H1 (cell line): ENCODE measurements around the gene SH3GL2. TPM values are rescaled to one million over a fixed set of nuclear protein-coding genes. Genes with fewer than 3 reads are reported as not detected.

Experiments used
- CTCF ChIA-PET: fragments of 300-600 bp; sonication (Branson Sonifier 250); formaldehyde crosslinking; loops from one replicate; lab custom pipeline; 2021; ENCODE audit not compliant: partially characterized antibody; lab: Charles Lee
- POLR2A ChIA-PET: fragments of 300-600 bp; sonication (Branson Sonifier 250); formaldehyde crosslinking; loops from one replicate; lab custom pipeline; 2021; ENCODE audit warnings: inconsistent platforms; ENCODE audit not compliant: partially characterized antibody; lab: Charles Lee
- DNase-seq, 2 experiments: peaks; one replicate each; pipeline versions ENCODE4 v3.0.0 to v3.0.0-alpha.2; 2010 to 2022; ENCODE audit warnings: low spot score in 2 of 2, low read depth in 1 of 2, mixed read lengths in 1 of 2
- FAIRE-seq: peaks from 2 replicates; lab custom pipeline; 2011; peaks lifted over from hg19 to GRCh38; lab: Jason Lieb, UNC
- H2AFZ ChIP-seq: 2 replicates; pipeline ENCODE4 v1.8.1; 2012; ENCODE audit warnings: low read length, inconsistent platforms
- H2AK5ac ChIP-seq: 2 replicates; pipeline ENCODE4 v1.6.1; 2013; ENCODE audit warnings: low read depth, low read length
- H2BK120ac ChIP-seq: replicated peaks from 2 replicates; pipeline ENCODE3; 2013; ENCODE audit warnings: low read depth, low read length, inconsistent platforms
- H2BK12ac ChIP-seq: 2 replicates; pipeline ENCODE4 v1.6.1; 2013; ENCODE audit warnings: low read depth, low read length
- H2BK15ac ChIP-seq: 2 replicates; pipeline ENCODE4 v1.6.1; 2013; ENCODE audit warnings: low read length
- H2BK20ac ChIP-seq: 2 replicates; pipeline ENCODE4 v1.6.1; 2013; ENCODE audit warnings: low read length
- H2BK5ac ChIP-seq: 2 replicates; pipeline ENCODE4 v1.6.1; 2013; ENCODE audit warnings: low read depth, low read length
- H3K14ac ChIP-seq: 2 replicates; pipeline ENCODE4 v1.6.1; 2013; ENCODE audit warnings: inconsistent platforms; ENCODE audit not compliant: insufficient read length
- H3K18ac ChIP-seq: 2 replicates; pipeline ENCODE4 v1.6.1; 2013; ENCODE audit warnings: low read length; ENCODE audit errors: extremely low read depth
- H3K23ac ChIP-seq: 2 replicates; pipeline ENCODE4 v1.6.1; 2013; ENCODE audit warnings: inconsistent platforms; ENCODE audit not compliant: insufficient read length
- H3K23me2 ChIP-seq: 2 replicates; pipeline ENCODE4 v1.6.1; 2013; ENCODE audit warnings: low read depth, low read length
- H3K27ac ChIP-seq: 2 replicates; pipeline ENCODE4 v1.6.1; 2011; ENCODE audit warnings: low read depth, low read length, inconsistent platforms
- H3K27me3 ChIP-seq, 4 experiments: replicated peaks in 1 of 4; 1 replicate in 1 of 4; 2 replicates in 3 of 4; pipeline versions ENCODE4 v1.6.1 to v1.8.1; 2011 to 2013; ENCODE audit warnings: low read length in 3 of 4, mild to moderate bottlenecking in 3 of 4, inconsistent platforms in 2 of 4, mixed read lengths in 2 of 4, moderate library complexity in 1 of 4; ENCODE audit not compliant: control insufficient read depth in 3 of 4, insufficient read depth in 3 of 4; ENCODE audit errors: extremely low read depth in 1 of 4
- H3K36me3 ChIP-seq, 4 experiments: 2 replicates each; pipeline versions ENCODE4 v1.6.1 to v1.8.1; 2011 to 2013; ENCODE audit warnings: mild to moderate bottlenecking in 4 of 4, low read length in 3 of 4, moderate library complexity in 2 of 4, control low read depth in 1 of 4, inconsistent platforms in 1 of 4; ENCODE audit not compliant: insufficient read depth in 4 of 4, control insufficient read depth in 2 of 4
- H3K4ac ChIP-seq: replicated peaks from 2 replicates; pipeline ENCODE3; 2013; ENCODE audit warnings: low read length, low read depth, mixed read lengths, inconsistent platforms; ENCODE audit not compliant: insufficient read length
- H3K4me1 ChIP-seq, 4 experiments: replicated peaks in 1 of 4; 1 replicate in 1 of 4; 2 replicates in 3 of 4; pipeline versions ENCODE4 v1.6.1 to v1.8.1; 2011 to 2013; ENCODE audit warnings: low read length in 3 of 4, inconsistent platforms in 2 of 4, mixed read lengths in 1 of 4; ENCODE audit not compliant: insufficient read depth in 4 of 4, control insufficient read depth in 3 of 4
- H3K4me2 ChIP-seq, 2 experiments: 2 replicates each; pipeline versions ENCODE4 v1.6.1 to v1.8.1; 2011 to 2013; ENCODE audit warnings: low read depth in 2 of 2, low read length in 2 of 2, control low read depth in 1 of 2, inconsistent platforms in 1 of 2, mild to moderate bottlenecking in 1 of 2; ENCODE audit not compliant: insufficient read depth in 1 of 2
- H3K4me3 ChIP-seq, 4 experiments: fragments of 200-600, 300-600 bp in 1 of 4; sonication (generic), shearing (Covaris generic), sonication (Bioruptor Twin) in 1 of 4; 2 replicates each; pipeline versions ENCODE4 v1.5.1 to v1.8.1; 2011 to 2016; ENCODE audit warnings: low read length in 4 of 4, low read depth in 3 of 4, control low read depth in 2 of 4, inconsistent platforms in 2 of 4, mild to moderate bottlenecking in 2 of 4, mixed read lengths in 1 of 4, moderate library complexity in 1 of 4; ENCODE audit not compliant: insufficient read depth in 2 of 4; ENCODE audit errors: extremely low read depth in 1 of 4
- H3K56ac ChIP-seq: replicated peaks from 2 replicates; pipeline ENCODE3; 2013; ENCODE audit warnings: low read depth, mild to moderate bottlenecking, mixed read lengths, low read length, inconsistent platforms; ENCODE audit not compliant: insufficient read length
- H3K79me1 ChIP-seq: 2 replicates; pipeline ENCODE4 v1.6.1; 2013; ENCODE audit warnings: low read depth, low read length, control low read depth
- H3K79me2 ChIP-seq, 2 experiments: 2 replicates each; pipeline versions ENCODE4 v1.6.1 to v1.8.1; 2012 to 2013; ENCODE audit warnings: low read length in 2 of 2, mild to moderate bottlenecking in 2 of 2, inconsistent platforms in 1 of 2; ENCODE audit not compliant: insufficient read depth in 2 of 2, control insufficient read depth in 1 of 2
- H3K9ac ChIP-seq, 4 experiments: replicated peaks in 1 of 4; 1 replicate in 1 of 4; 2 replicates in 3 of 4; pipeline versions ENCODE4 v1.6.1 to v1.8.1; 2011 to 2013; ENCODE audit warnings: low read depth in 3 of 4, low read length in 3 of 4, control low read depth in 2 of 4, mild to moderate bottlenecking in 2 of 4, moderate library complexity in 2 of 4, inconsistent platforms in 1 of 4; ENCODE audit errors: extremely low read depth in 1 of 4
- H3K9me3 ChIP-seq, 2 experiments: 2 replicates each; pipeline versions ENCODE4 v1.6.1 to v1.8.1; 2012 to 2013; ENCODE audit warnings: mild to moderate bottlenecking in 2 of 2, moderate library complexity in 2 of 2, control low read depth in 1 of 2, inconsistent platforms in 1 of 2, low read depth in 1 of 2, low read length in 1 of 2, mixed read lengths in 1 of 2; ENCODE audit not compliant: insufficient read depth in 2 of 2
- H4K20me1 ChIP-seq, 2 experiments: replicated peaks in 1 of 2; 2 replicates each; pipeline versions ENCODE3 to v1.8.1; 2011 to 2013; ENCODE audit warnings: inconsistent platforms in 2 of 2, low read length in 2 of 2, mild to moderate bottlenecking in 1 of 2; ENCODE audit not compliant: insufficient read depth in 2 of 2, control insufficient read depth in 1 of 2
- H4K5ac ChIP-seq: 2 replicates; pipeline ENCODE4 v1.6.1; 2013; ENCODE audit warnings: low read length, low read depth, mixed read lengths, inconsistent platforms; ENCODE audit not compliant: insufficient read length
- H4K8ac ChIP-seq: 2 replicates; pipeline ENCODE4 v1.8.0; 2013; ENCODE audit warnings: mild to moderate bottlenecking, moderate library complexity, low read length, inconsistent platforms; ENCODE audit not compliant: insufficient read depth; ENCODE audit errors: extremely low read depth
- H4K91ac ChIP-seq: replicated peaks from 2 replicates; pipeline ENCODE3; 2013; ENCODE audit warnings: low read length, mixed read lengths, inconsistent platforms; ENCODE audit not compliant: insufficient read length
- CHD2 ChIP-seq: IDR thresholded peaks from 2 replicates; pipeline ENCODE4 v1.6.1; 2012; ENCODE audit warnings: low read length, improper control_type of control experiment
- EZH2 ChIP-seq: fragments of 200-600 bp; sonication (generic); IDR thresholded peaks from 2 replicates; pipeline ENCODE4 v1.7.1; 2012; ENCODE audit warnings: low read depth, mild to moderate bottlenecking, moderate library complexity, low read length, inconsistent platforms; ENCODE audit not compliant: severe bottlenecking
- FOSL1 ChIP-seq: IDR thresholded peaks from 2 replicates; pipeline ENCODE4 v1.6.1; 2011; ENCODE audit warnings: mild to moderate bottlenecking, low read depth, low read length, moderate library complexity; ENCODE audit not compliant: insufficient read depth
- RNF2 ChIP-seq: fragments of 200-900, 300-1000 bp; sonication (generic); IDR thresholded peaks from 2 replicates; pipeline ENCODE4 v1.7.1; 2016; ENCODE audit warnings: borderline replicate concordance, low read depth, mild to moderate bottlenecking, antibody characterized with exemption, low read length; ENCODE audit not compliant: poor library complexity, severe bottlenecking; ENCODE audit errors: missing control alignments
- TBP ChIP-seq: IDR thresholded peaks from 2 replicates; pipeline ENCODE4 v1.6.1; 2011; ENCODE audit warnings: low read depth, low read length, improper control_type of control experiment
- TCF12 ChIP-seq: IDR thresholded peaks from 2 replicates; pipeline ENCODE4 v1.6.1; 2011; ENCODE audit warnings: low read depth, mild to moderate bottlenecking, low read length
- WGBS, 2 experiments: shearing (Covaris generic) in 1 of 2; methylation state at CpG; one replicate each; pipeline versions ENCODE4 v1.1.6 to v1.1.7; 2013 to 2015; ENCODE audit warnings: low lambda C conversion rate in 2 of 2, mixed read lengths in 2 of 2, inconsistent platforms in 1 of 2, low coverage in 1 of 2, missing lambda C conversion rate in 1 of 2; ENCODE audit not compliant: insufficient replicate concordance in 2 of 2, insufficient coverage in 1 of 2, insufficient read length in 1 of 2; ENCODE audit errors: extremely low coverage in 1 of 2, missing lambda C conversion rate in 1 of 2; 5-methylcytosine and 5-hydroxymethylcytosine counted together
- polyA plus RNA-seq, 7 experiments: library from polyadenylated mRNA; depleted of rRNA in 3 of 7; stranded (reverse) in 5 of 7; unstranded in 2 of 7; fragments of >200 nt in 5 of 7; fragments of 200-250 nt in 2 of 7; gene quantifications; 1 replicate in 5 of 7; 2 replicates in 1 of 7; 4 replicates in 1 of 7; pipeline versions ENCODE4 v1.2.1 to v1.2.3, GENCODE V29; 2011 to 2013; ENCODE audit warnings: missing spikeins in 2 of 7, mixed read lengths in 2 of 7
- total RNA-seq: library from RNA; stranded (reverse); fragmentation: NEBNext Ultra II Directional; extraction: Animal tissue kit (Norgen Biotek cat#: 25700); gene quantifications from 2 replicates; pipeline ENCODE4 v1.2.1, GENCODE V29; 2021
- TF ChIP-seq, protein P1 (sequence below): IDR thresholded peaks from 2 replicates; pipeline ENCODE4 v1.6.1; 2012; ENCODE audit warnings: inconsistent platforms
- TF ChIP-seq, protein P2 (sequence below): IDR thresholded peaks from 2 replicates; pipeline ENCODE4 v1.6.1; 2012; ENCODE audit warnings: low read length, inconsistent platforms

Gene SH3GL2
- total and polyA plus RNA-seq, 2 of the 8 experiments (the other 6 are each of a cell fraction or from before 2014, with no cell fraction given) = 4.7 to 5.3 TPM

DNA sequence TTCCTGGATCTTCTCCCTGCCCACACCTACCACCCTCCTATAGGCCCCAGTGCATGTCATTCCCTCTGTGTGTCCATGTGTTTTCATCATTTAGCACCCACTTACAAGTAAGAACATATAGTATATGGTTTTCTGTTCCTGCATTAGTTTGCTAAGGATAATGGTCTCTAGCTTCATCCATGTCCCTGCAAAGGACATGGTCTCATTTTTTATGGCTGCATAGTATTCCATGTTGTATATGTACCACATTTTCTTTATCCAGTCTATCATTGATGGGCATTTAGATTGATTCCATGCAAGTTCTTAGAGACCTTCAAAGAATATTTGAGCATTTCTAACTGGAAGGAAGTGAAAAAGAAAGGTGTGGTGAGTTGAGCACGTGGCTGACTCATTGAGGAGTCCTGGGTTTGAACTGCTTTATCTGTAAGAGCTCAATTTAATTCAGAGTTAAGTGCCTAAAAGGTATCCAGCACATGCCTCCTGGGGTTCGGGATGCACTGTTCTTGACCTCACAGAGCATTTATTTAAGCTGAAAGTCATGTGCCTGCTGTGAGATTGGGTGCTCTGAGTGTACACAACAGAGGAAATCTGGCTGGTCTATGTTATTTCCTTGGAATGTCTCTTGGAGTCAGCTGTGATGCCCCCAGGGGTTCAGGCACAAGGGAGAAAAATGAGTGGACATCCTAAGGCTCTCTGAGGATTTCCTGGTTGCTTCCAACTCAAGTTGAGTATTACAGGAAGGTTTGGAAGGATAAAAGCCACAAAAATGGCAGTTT lies 56.4 kb downstream of the SH3GL2 start:
- Histone ChIP-seq H2AFZ (no peak overlapping the region), H2BK20ac (no peak overlapping the region), H2BK5ac (no peak overlapping the region), H3K14ac (no peak overlapping the region), H3K23me2 (no peaks in the 10 kb centered on the region), H2BK15ac (no peak overlapping the region), H2AK5ac (no peak overlapping the region), H3K27ac (no peak overlapping the region), H3K23ac (no peak overlapping the region), H3K4me1 (no peaks in the 10 kb centered on the region), H3K4me3 (no peak overlapping the region), H3K9me3 (no peaks in the 10 kb centered on the region), H3K18ac (no peak overlapping the region), H4K91ac (no peak overlapping the region), H3K56ac (no peak overlapping the region), H3K4ac (no peak overlapping the region), H3K36me3 (no peaks in the 10 kb centered on the region), H4K8ac (no peak overlapping the region), H2BK120ac (no peak overlapping the region), H4K5ac (no peak overlapping the region), H3K9ac (no peak overlapping the region), H4K20me1 (no peaks in the 10 kb centered on the region), H3K4me2 (no peak overlapping the region), H3K79me2 (no peaks in the 10 kb centered on the region), H3K79me1 (no peaks in the 10 kb centered on the region), H2BK12ac (no peak overlapping the region), H3K27me3 (no peaks in the 10 kb centered on the region)
- no peak for DNase-seq
- ChIA-PET POLR2A (interaction anchor here (0.7 kb wide), 1 partner anchor 19 kb away, joined by 3 read pairs; no protein-coding TSS in a partner anchor), CTCF (no interaction called here)
- 96% methylated on average over 2 of the region's 2 CpGs; no CpG with 5 or more reads in 1 of the 2 experiments for WGBS, 2 experiments
- no peak for FAIRE-seq
- TF ChIP-seq RNF2 = no peak
- no peak for TF ChIP-seq TCF12
- TF ChIP-seq EZH2 = no peak
- no peak for TF ChIP-seq TBP
- TF ChIP-seq, protein P1, sequence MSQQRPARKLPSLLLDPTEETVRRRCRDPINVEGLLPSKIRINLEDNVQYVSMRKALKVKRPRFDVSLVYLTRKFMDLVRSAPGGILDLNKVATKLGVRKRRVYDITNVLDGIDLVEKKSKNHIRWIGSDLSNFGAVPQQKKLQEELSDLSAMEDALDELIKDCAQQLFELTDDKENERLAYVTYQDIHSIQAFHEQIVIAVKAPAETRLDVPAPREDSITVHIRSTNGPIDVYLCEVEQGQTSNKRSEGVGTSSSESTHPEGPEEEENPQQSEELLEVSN = no peak
- no peak for TF ChIP-seq FOSL1
- TF ChIP-seq, protein P2, sequence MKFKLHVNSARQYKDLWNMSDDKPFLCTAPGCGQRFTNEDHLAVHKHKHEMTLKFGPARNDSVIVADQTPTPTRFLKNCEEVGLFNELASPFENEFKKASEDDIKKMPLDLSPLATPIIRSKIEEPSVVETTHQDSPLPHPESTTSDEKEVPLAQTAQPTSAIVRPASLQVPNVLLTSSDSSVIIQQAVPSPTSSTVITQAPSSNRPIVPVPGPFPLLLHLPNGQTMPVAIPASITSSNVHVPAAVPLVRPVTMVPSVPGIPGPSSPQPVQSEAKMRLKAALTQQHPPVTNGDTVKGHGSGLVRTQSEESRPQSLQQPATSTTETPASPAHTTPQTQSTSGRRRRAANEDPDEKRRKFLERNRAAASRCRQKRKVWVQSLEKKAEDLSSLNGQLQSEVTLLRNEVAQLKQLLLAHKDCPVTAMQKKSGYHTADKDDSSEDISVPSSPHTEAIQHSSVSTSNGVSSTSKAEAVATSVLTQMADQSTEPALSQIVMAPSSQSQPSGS = no peak
- no peak for TF ChIP-seq CHD2
